ENCODE data around the gene RPS29.
A peak's percentile ranks its signal among the peaks of the same experiment; 100 is the strongest.
"Not testable (repeated sequence)": the region's sequence is repeated elsewhere in the genome, so short reads cannot be mapped to it uniquely, and the experiment has no call there.

RPS29 gene

GRCh38 chr14:49585803-49586672 lies at the start of gene RPS29:
TSS of gene RPS29 (minus strand) at chr14:49586380. CDS start at chr14:49586346, 34 bp downstream.
- peak; percentile 97 for DNase-seq

- DNase-seq: peak; percentile 38
Observed at GRCh38 chr14:49634547-49635334, 48.6 kb upstream of the RPS29 start, which contains the start of gene DNAAF2. TSS of gene DNAAF2 (minus strand) at chr14:49635244. CDS start at chr14:49635149, 95 bp downstream.

GRCh38 chr14:49633640-49634546 lies 47.7 kb upstream of the RPS29 start:
- DNase-seq: peak; percentile 92

GRCh38 chr14:49623941-49624839 lies 38.0 kb upstream of the RPS29 start:
- DNase-seq: no peak

GRCh38 chr14:49623387-49623786 lies 37.2 kb upstream of the RPS29 start:
- DNase-seq: no peak

GRCh38 chr14:49622022-49622607 lies 35.9 kb upstream of the RPS29 start:
- DNase-seq: no peak

- DNase-seq: peak; percentile 42
Observed at GRCh38 chr14:49621114-49621881, 35.1 kb upstream of the RPS29 start.

- DNase-seq: peak; percentile 94
Observed at GRCh38 chr14:49620182-49621113, 34.3 kb upstream of the RPS29 start, which contains the start of the genes MGAT2 and RPL36AL. TSS of gene MGAT2 (plus strand) at chr14:49620799. CDS start at chr14:49621269, 470 bp downstream. TSS of gene RPL36AL (minus strand) at chr14:49620626. CDS start at chr14:49619104, 1,522 bp downstream.

- no peak for DNase-seq
Observed at GRCh38 chr14:49619730-49620129, 33.5 kb upstream of the RPS29 start.

- not testable (repeated sequence) for DNase-seq
Observed at GRCh38 chr14:49619273-49619672, 33.1 kb upstream of the RPS29 start.

- no peak for DNase-seq
Observed at GRCh38 chr14:49617852-49618519, 31.8 kb upstream of the RPS29 start.

- DNase-seq: no peak
Observed at GRCh38 chr14:49615776-49616175, 29.6 kb upstream of the RPS29 start.

- no peak for DNase-seq
Observed at GRCh38 chr14:49614196-49614595, 28.0 kb upstream of the RPS29 start.

- DNase-seq: no peak
Observed at GRCh38 chr14:49612671-49613070, 26.5 kb upstream of the RPS29 start.

- no peak for DNase-seq
Observed at GRCh38 chr14:49612251-49612650, 26.1 kb upstream of the RPS29 start.

GRCh38 chr14:49607583-49607982 lies 21.4 kb upstream of the RPS29 start:
- no peak for DNase-seq

GRCh38 chr14:49598485-49599300 lies 12.5 kb upstream of the RPS29 start, which contains the start of gene LRR1:
TSS of gene LRR1 (plus strand) at chr14:49598940. CDS start at chr14:49599021, 81 bp downstream.
- DNase-seq: peak; percentile 73

GRCh38 chr14:49598189-49598484 lies 12.0 kb upstream of the RPS29 start:
- DNase-seq: no peak
